SK-N-SH (cell line): Measurements from ENCODE around the gene SFRP5.

Source experiments
- CHD2 ChIP-seq: fragments of 150-350 bp; IDR thresholded peaks from 2 replicates; pipeline ENCODE4 v1.6.1; 2018; ENCODE audit warnings: low read length; ENCODE audit not compliant: partially characterized antibody
- EP300 ChIP-seq, 2 experiments: IDR thresholded peaks; 2 replicates each; pipeline versions ENCODE4 v1.4.0 to v1.6.1; 2012; ENCODE audit warnings: borderline replicate concordance in 1 of 2, low read depth in 1 of 2, low read length in 1 of 2
- FOXM1 ChIP-seq: IDR thresholded peaks from 2 replicates; pipeline ENCODE4 v1.4.0; 2012; ENCODE audit warnings: low read depth, mild to moderate bottlenecking
- GABPA ChIP-seq: IDR thresholded peaks from 2 replicates; pipeline ENCODE4 v1.4.0; 2012; ENCODE audit warnings: low read depth, mild to moderate bottlenecking
- GATA2 ChIP-seq: sonication (generic); formaldehyde crosslinking; IDR thresholded peaks from 2 replicates; pipeline ENCODE4 v1.5.0; 2020; ENCODE audit warnings: mild to moderate bottlenecking, missing genetic modification reagents
- MXI1 ChIP-seq: IDR thresholded peaks from 2 replicates; pipeline ENCODE4 v1.6.1; 2012; ENCODE audit warnings: mild to moderate bottlenecking, low read depth, low read length, improper control_type of control experiment
- NFIC ChIP-seq: IDR thresholded peaks from 2 replicates; pipeline ENCODE4 v1.4.0; 2012; ENCODE audit warnings: borderline replicate concordance
- POLR2AphosphoS5 ChIP-seq: IDR thresholded peaks from 2 replicates; pipeline ENCODE4 v1.6.1; 2012; ENCODE audit warnings: low read depth, low read length
- RAD21 ChIP-seq: IDR thresholded peaks from 2 replicates; pipeline ENCODE4 v1.6.1; 2012; ENCODE audit warnings: mild to moderate bottlenecking, low read length
- SMC3 ChIP-seq: IDR thresholded peaks from 2 replicates; pipeline ENCODE4 v1.6.1; 2012; ENCODE audit warnings: low read depth, low read length, improper control_type of control experiment
- TF ChIP-seq, protein P1 (sequence below): IDR thresholded peaks from 2 replicates; pipeline ENCODE4 v1.6.1; 2012; ENCODE audit warnings: mild to moderate bottlenecking, low read depth, low read length, moderate library complexity
- TF ChIP-seq, protein P2 (sequence below): fragments of 200-600 bp; sonication (generic); IDR thresholded peaks from 2 replicates; pipeline ENCODE4 v1.6.1; 2017; ENCODE audit warnings: antibody characterized with exemption, mild to moderate bottlenecking, moderate library complexity
- TF ChIP-seq, protein P3 (sequence below): fragments of 150-350 bp; IDR thresholded peaks from 2 replicates; pipeline ENCODE4 v1.6.1; 2017; ENCODE audit warnings: antibody characterized with exemption, low read length, low read depth, borderline replicate concordance
- TF ChIP-seq, protein P4 (sequence below): IDR thresholded peaks from 2 replicates; pipeline ENCODE4 v1.4.0; 2012; ENCODE audit warnings: low read depth

DNA sequence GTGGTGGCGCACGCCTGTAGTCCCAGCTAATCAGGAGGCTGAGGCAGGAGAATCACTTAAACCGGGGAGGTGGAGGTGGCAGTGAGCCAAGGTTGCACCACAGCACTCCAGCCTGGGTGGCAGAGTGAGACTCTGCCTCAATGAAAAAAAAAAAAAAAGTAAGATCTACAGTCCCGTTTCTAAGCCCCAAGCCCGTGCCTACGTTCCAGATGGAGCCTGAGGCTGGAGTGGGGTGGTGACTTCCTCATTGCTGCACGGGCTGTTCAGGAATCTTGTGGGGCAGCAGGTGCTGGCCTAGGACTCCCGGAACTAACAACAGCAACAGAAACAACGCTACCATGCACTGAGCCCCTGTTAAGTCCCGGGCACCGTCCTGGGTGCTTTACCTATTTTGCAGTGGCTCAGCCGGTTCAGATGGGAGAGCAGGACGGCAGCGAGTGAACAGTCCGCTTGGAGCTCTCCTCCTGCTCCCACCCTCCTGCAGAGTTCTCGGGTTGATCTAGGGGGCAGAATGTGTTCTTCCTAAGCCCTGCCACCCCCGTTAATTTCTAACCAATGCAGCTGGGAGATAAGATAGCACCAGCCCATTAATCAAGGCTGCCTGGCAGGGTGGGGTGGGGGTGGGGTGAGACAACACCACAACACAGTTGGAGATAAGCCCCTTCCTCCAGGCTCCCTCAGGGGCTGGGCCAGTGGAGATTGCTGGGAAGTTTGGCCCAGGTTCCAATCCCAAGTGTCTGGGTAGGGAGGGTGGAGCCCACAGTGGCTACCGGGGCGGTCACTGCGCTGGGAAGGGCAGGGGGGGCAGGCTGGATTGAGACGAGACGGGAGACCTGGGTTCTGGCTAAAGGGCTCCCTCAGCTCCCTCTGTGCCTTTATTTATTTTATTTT, 17.0 kb upstream of the SFRP5 start:
- TF ChIP-seq RAD21: no peak
- TF ChIP-seq MXI1: peak; percentile 36; the same call in 1 of the 2 replicates
- TF ChIP-seq, protein P1, sequence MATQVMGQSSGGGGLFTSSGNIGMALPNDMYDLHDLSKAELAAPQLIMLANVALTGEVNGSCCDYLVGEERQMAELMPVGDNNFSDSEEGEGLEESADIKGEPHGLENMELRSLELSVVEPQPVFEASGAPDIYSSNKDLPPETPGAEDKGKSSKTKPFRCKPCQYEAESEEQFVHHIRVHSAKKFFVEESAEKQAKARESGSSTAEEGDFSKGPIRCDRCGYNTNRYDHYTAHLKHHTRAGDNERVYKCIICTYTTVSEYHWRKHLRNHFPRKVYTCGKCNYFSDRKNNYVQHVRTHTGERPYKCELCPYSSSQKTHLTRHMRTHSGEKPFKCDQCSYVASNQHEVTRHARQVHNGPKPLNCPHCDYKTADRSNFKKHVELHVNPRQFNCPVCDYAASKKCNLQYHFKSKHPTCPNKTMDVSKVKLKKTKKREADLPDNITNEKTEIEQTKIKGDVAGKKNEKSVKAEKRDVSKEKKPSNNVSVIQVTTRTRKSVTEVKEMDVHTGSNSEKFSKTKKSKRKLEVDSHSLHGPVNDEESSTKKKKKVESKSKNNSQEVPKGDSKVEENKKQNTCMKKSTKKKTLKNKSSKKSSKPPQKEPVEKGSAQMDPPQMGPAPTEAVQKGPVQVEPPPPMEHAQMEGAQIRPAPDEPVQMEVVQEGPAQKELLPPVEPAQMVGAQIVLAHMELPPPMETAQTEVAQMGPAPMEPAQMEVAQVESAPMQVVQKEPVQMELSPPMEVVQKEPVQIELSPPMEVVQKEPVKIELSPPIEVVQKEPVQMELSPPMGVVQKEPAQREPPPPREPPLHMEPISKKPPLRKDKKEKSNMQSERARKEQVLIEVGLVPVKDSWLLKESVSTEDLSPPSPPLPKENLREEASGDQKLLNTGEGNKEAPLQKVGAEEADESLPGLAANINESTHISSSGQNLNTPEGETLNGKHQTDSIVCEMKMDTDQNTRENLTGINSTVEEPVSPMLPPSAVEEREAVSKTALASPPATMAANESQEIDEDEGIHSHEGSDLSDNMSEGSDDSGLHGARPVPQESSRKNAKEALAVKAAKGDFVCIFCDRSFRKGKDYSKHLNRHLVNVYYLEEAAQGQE: no peak
- TF ChIP-seq, protein P2, sequence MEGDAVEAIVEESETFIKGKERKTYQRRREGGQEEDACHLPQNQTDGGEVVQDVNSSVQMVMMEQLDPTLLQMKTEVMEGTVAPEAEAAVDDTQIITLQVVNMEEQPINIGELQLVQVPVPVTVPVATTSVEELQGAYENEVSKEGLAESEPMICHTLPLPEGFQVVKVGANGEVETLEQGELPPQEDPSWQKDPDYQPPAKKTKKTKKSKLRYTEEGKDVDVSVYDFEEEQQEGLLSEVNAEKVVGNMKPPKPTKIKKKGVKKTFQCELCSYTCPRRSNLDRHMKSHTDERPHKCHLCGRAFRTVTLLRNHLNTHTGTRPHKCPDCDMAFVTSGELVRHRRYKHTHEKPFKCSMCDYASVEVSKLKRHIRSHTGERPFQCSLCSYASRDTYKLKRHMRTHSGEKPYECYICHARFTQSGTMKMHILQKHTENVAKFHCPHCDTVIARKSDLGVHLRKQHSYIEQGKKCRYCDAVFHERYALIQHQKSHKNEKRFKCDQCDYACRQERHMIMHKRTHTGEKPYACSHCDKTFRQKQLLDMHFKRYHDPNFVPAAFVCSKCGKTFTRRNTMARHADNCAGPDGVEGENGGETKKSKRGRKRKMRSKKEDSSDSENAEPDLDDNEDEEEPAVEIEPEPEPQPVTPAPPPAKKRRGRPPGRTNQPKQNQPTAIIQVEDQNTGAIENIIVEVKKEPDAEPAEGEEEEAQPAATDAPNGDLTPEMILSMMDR: no peak
- TF ChIP-seq FOXM1: no peak
- TF ChIP-seq, protein P3, sequence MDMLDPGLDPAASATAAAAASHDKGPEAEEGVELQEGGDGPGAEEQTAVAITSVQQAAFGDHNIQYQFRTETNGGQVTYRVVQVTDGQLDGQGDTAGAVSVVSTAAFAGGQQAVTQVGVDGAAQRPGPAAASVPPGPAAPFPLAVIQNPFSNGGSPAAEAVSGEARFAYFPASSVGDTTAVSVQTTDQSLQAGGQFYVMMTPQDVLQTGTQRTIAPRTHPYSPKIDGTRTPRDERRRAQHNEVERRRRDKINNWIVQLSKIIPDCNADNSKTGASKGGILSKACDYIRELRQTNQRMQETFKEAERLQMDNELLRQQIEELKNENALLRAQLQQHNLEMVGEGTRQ: no peak
- no peak for TF ChIP-seq POLR2AphosphoS5
- TF ChIP-seq EP300 (IDR thresholded peaks at IDR 0.05; ENCODE audit: borderline replicate concordance in 1 of 2, low read depth in 1 of 2, low read length in 1 of 2): peak in 1 of 2 experiments; percentile 82; a peak in 2 of 4 replicates
- TF ChIP-seq SMC3: no peak; the same call in 1 of the 2 replicates
- peak; percentile 86 for TF ChIP-seq CHD2
- TF ChIP-seq, protein P4, sequence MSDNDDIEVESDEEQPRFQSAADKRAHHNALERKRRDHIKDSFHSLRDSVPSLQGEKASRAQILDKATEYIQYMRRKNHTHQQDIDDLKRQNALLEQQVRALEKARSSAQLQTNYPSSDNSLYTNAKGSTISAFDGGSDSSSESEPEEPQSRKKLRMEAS: no peak
- TF ChIP-seq NFIC: no peak
- no peak for TF ChIP-seq GABPA
- TF ChIP-seq GATA2 (CRISPR knock-in tag): peak; percentile 99
